PC-3 (cell line): Measurements from ENCODE around the gene DHRS3. TPM values are rescaled to one million over a fixed set of nuclear protein-coding genes. Genes with fewer than 3 reads are reported as not detected.

Experiments used
- ATAC-seq: fragments of 200-7000 bp; cut with Tn5 transposase; 2 replicates; pipeline ENCODE4 v1.9.1; 2020; ENCODE audit warnings: mild to moderate bottlenecking, moderate library complexity
- BruUV-seq: library from RNA; stranded (reverse); fragments of 400-500 nt; replicated peaks from 2 replicates; lab custom pipeline; 2021; lab: Mats Ljungman, UMichigan
- CTCF ChIA-PET: fragments of 300-600 bp; sonication (Branson Sonifier 250); formaldehyde crosslinking; loops from one replicate; lab custom pipeline; 2022; ENCODE audit warnings: antibody characterized with exemption; lab: Charles Lee
- POLR2A ChIA-PET: fragments of 300-600 bp; sonication (Branson Sonifier 250); formaldehyde crosslinking; loops from one replicate; lab custom pipeline; 2022; ENCODE audit warnings: antibody characterized with exemption; ENCODE audit not compliant: unreplicated experiment; lab: Charles Lee
- DNase-seq: peaks from one replicate; pipeline ENCODE4 v3.0.0-alpha.2; 2015
- H2AFZ ChIP-seq: fragments of 300-600 bp; sonication (generic); 2 replicates; pipeline ENCODE4 v1.6.0; 2016; ENCODE audit warnings: antibody characterized with exemption, low read length
- H3F3A ChIP-seq: fragments of 300-600 bp; sonication (generic); one replicate; pipeline ENCODE4 v1.6.0; 2017; ENCODE audit warnings: antibody characterized with exemption, low read length, control low read depth, mild to moderate bottlenecking; ENCODE audit not compliant: unreplicated experiment
- H3K27ac ChIP-seq: fragments of 300-600 bp; sonication (generic); 2 replicates; pipeline ENCODE4 v1.5.1; 2016; ENCODE audit warnings: mild to moderate bottlenecking, low read length
- H3K27me3 ChIP-seq: fragments of 300-600 bp; sonication (generic); 2 replicates; pipeline ENCODE4 v1.6.1; 2016; ENCODE audit warnings: low read length, mixed read lengths
- H3K36me3 ChIP-seq: fragments of 300-600 bp; sonication (generic); 2 replicates; pipeline ENCODE4 v1.6.1; 2016; ENCODE audit warnings: low read depth, mixed run types, low read length, mixed read lengths
- H3K4me1 ChIP-seq: fragments of 300-600 bp; sonication (generic); 2 replicates; pipeline ENCODE4 v1.5.1; 2016; ENCODE audit warnings: low read length; ENCODE audit not compliant: insufficient read depth
- H3K4me2 ChIP-seq: fragments of 300-600 bp; sonication (generic); 2 replicates; pipeline ENCODE4 v1.6.0; 2016; ENCODE audit warnings: low read length
- H3K4me3 ChIP-seq: fragments of 300-600 bp; sonication (generic); 2 replicates; pipeline ENCODE4 v1.5.1; 2016; ENCODE audit warnings: mild to moderate bottlenecking, low read length, mixed read lengths
- H3K79me2 ChIP-seq: fragments of 300-600 bp; sonication (generic); 2 replicates; pipeline ENCODE4 v1.6.1; 2017; ENCODE audit warnings: low read length, mixed read lengths
- H3K9ac ChIP-seq: fragments of 300-600 bp; sonication (generic); 2 replicates; pipeline ENCODE4 v1.6.0; 2016; ENCODE audit warnings: mild to moderate bottlenecking, low read length
- H3K9me2 ChIP-seq: fragments of 300-600 bp; sonication (generic); replicated peaks from 2 replicates; pipeline ENCODE4 v1.6.1; 2016; ENCODE audit warnings: mixed run types, low read length, mixed read lengths
- H3K9me3 ChIP-seq: fragments of 300-600 bp; sonication (generic); 2 replicates; pipeline ENCODE4 v1.6.1; 2016; ENCODE audit warnings: low read length, mixed read lengths
- H4K20me1 ChIP-seq: fragments of 300-600 bp; sonication (generic); 2 replicates; pipeline ENCODE4 v1.6.1; 2016; ENCODE audit warnings: low read length, mixed read lengths
- CTCF ChIP-seq: fragments of 300-600 bp; sonication (generic); conservative IDR thresholded peaks from 2 replicates; pipeline ENCODE4 v1.5.1; 2017; ENCODE audit warnings: antibody characterized with exemption, low read depth, mild to moderate bottlenecking, low read length
- EZH2 ChIP-seq: fragments of 300-600 bp; sonication (generic); IDR thresholded peaks from one replicate; pipeline ENCODE4 v1.6.1; 2017; ENCODE audit warnings: antibody characterized with exemption, mild to moderate bottlenecking, low read length; ENCODE audit not compliant: unreplicated experiment
- EZH2phosphoT487 ChIP-seq: fragments of 300-600 bp; sonication (generic); IDR thresholded peaks from 2 replicates; pipeline ENCODE4 v1.6.1; 2018; ENCODE audit warnings: mild to moderate bottlenecking, antibody characterized with exemption, low read length, borderline replicate concordance
- intact Hi-C: fragments of 100-400 bp; cut with micrococcal nuclease; formaldehyde crosslinking; loops from 2 replicates; pipeline ENCODE4 v1.9.0; 2023
- total RNA-seq: library from RNA; depleted of rRNA; stranded (reverse); fragments of >200 nt; gene quantifications from 2 replicates; pipeline ENCODE4 v1.2.3, GENCODE V29; 2014

DHRS3 gene
- total RNA-seq, 1 experiment from 2014 or later: 105 TPM

DNA sequence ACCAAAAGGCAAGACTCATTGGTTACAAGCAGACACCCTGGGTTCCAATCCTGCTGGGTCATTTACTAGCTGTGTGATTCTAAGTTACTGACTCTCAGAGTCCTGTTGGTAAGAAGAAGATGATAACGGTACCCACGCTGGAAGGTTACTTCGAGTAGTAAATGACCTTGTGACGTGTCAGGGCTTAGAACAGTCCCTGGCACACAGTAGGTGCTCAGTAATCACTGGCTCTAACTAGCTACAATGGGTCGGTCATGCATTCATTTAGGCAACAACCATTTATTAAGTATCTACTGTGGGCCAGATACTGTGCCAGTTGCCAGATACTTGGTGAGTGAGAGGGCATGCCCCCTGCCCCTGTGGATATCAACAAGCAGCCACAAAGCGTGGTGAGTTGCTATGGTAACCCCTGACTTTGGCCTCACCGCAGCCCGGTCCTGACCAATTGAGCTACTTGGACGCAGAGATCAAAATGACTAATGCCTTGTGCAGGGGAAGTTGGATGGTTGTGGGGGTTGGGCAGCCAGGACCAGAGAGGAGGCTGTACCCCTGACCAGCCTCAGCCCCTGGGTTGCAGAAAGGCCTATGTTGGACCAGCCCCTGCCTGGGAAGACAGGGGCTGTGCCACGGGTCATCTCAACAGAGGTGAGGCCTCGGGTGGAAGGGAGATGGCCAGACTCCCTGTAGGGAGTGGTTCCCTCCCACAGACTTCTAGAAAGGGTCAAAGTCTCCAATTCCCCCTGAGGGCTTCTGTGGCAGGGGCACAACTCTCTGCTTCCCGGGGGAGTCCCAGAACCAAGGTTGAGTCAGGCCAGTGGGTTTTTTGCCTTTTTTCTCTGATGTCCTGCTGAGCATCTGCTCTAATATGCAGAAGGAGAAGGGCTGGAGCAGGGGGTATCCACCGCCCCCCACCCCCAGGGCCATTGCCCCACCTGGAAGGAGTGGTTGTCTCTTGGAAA, 16.0 kb downstream of the DHRS3 start:
- peak overlapping the region; percentile 13; the same call in 1 of the 2 replicates for H3K4me2 ChIP-seq
- H3K9me2 ChIP-seq: no peaks in the 10 kb centered on the region
- ChIA-PET CTCF (interaction anchor here (0.9 to 1.2 kb wide), 3 partner anchors 17 to 57 kb away, joined by 3 read pairs; no protein-coding TSS in a partner anchor), POLR2A (interaction anchor here (0.6 kb wide), 1 partner anchor 17 kb away, joined by 3 read pairs; no protein-coding TSS in a partner anchor)
- no TSS peak for BruUV-seq
- ATAC-seq (peak; percentile 5), DNase-seq (peak; percentile 66)
- H3F3A ChIP-seq: peaks cover 5% of the 10 kb centered on the region
- H3K9me3 ChIP-seq: no peaks in the 10 kb centered on the region
- no peaks in the 10 kb centered on the region for H3K27me3 ChIP-seq
- peaks cover 67% of the 10 kb centered on the region for H3K4me1 ChIP-seq
- H3K27ac ChIP-seq: peak overlapping the region; percentile 44
- intact Hi-C loops: no loop called here
- TF ChIP-seq EZH2: no peak
- TF ChIP-seq EZH2phosphoT487: no peak
- no peak for TF ChIP-seq CTCF
- no peak overlapping the region for H2AFZ ChIP-seq
- H3K36me3 ChIP-seq: peaks cover 5% of the 10 kb centered on the region; the same call in 1 of the 2 replicates
- no peak overlapping the region for H3K4me3 ChIP-seq
- H3K79me2 ChIP-seq: peaks cover 95% of the 10 kb centered on the region
- no peak overlapping the region for H3K9ac ChIP-seq
- no peaks in the 10 kb centered on the region for H4K20me1 ChIP-seq

DNA sequence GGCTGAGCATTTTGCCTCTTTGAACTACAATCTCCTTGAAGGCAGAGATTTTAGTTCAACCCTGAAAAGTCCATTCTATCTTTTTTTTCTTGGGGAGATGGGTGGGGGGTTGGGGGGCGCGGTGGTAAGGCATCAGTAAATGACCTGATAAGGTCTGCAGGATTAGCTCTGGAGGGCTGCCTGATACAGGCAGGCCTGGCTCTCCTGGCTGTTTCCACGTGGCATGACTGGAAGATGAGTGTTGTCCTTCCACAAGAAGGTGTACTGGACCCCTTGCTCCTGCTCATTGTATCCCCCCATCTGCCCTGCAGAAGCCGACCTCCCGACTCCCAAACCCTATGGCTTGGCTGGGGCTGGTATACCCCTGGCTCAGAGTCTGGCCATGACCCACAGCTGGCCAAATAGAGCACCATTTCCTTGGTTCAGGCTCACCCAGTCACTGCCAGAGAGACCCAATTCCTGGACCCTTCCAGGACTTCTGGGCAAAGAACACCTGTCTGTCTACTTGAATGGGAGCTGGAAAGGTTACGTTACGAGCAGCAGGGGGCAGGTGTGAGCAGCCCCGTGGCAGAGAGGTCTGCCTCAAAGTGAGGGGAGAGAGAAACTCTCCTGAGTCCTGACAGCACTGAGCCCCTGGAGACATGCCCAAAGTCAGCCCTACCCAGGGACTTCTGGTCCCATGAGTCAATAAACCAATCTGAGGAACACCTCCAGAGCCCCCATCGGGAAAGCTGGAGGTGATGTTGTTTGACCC, 17.0 kb downstream of the DHRS3 start:
- Histone ChIP-seq H3K4me3 (no peak overlapping the region), H3K9me3 (no peaks in the 10 kb centered on the region), H3K27ac (peak overlapping the region; percentile 40), H3K27me3 (no peaks in the 10 kb centered on the region), H3K4me2 (no peak overlapping the region), H3F3A (peaks cover 5% of the 10 kb centered on the region), H3K9me2 (no peaks in the 10 kb centered on the region), H3K4me1 (peaks cover 76% of the 10 kb centered on the region), H2AFZ (no peak overlapping the region), H3K79me2 (peaks cover 92% of the 10 kb centered on the region), H3K36me3 (peaks cover 5% of the 10 kb centered on the region; the same call in 1 of the 2 replicates), H3K9ac (no peak overlapping the region), H4K20me1 (no peaks in the 10 kb centered on the region)
- no TSS peak for BruUV-seq
- POLR2A ChIA-PET: interaction anchor here (0.6 kb wide), 1 partner anchor 18 kb away, joined by 3 read pairs; no protein-coding TSS in a partner anchor
- intact Hi-C loops: no loop called here
- CTCF ChIA-PET: interaction anchor here (0.9 to 1.2 kb wide), 3 partner anchors 18 to 58 kb away, joined by 3 read pairs; no protein-coding TSS in a partner anchor
- no peak for ATAC-seq
- TF ChIP-seq EZH2: no peak
- TF ChIP-seq CTCF: peak; percentile 63
- peak; percentile 51 for DNase-seq
